PFSK-1 (cell line): Measurements from ENCODE around the gene RAD51B.

Experiments used
- POLR2AphosphoS5 ChIP-seq: IDR thresholded peaks from 2 replicates; pipeline ENCODE4 v1.6.1; 2012; ENCODE audit warnings: low read depth, mild to moderate bottlenecking, control low read depth, low read length, moderate library complexity
- REST ChIP-seq, 2 experiments: IDR thresholded peaks; 2 replicates each; pipeline versions ENCODE4 v1.6.1 to v1.8.0; 2011 to 2012; ENCODE audit warnings: low read depth in 2 of 2, low read length in 2 of 2, control low read depth in 1 of 2, inconsistent platforms in 1 of 2, mild to moderate bottlenecking in 1 of 2, moderate library complexity in 1 of 2; ENCODE audit not compliant: insufficient read depth in 1 of 2
- TAF1 ChIP-seq: IDR thresholded peaks from 2 replicates; pipeline ENCODE4 v1.6.1; 2012; ENCODE audit warnings: low read length, control low read depth, borderline replicate concordance; ENCODE audit not compliant: insufficient read depth

- no peak for TF ChIP-seq POLR2AphosphoS5
- no peak for TF ChIP-seq REST (IDR thresholded peaks at IDR 0.05; ENCODE audit: insufficient read depth in 1 of 2, low read depth in 2 of 2, low read length in 2 of 2)
- no peak for TF ChIP-seq TAF1
Observed at GRCh38 chr14:68542346-68542745, 722.8 kb downstream of the RAD51B start.
